ENCODE measurements around the gene SERP2. TPM values are rescaled to one million over a fixed set of nuclear protein-coding genes. Genes with fewer than 3 reads are reported as not detected.

The SERP2 gene
- total and polyA plus RNA-seq, 2 of the 13 experiments (the other 11 are each of a cell fraction or from before 2014, with no cell fraction given): not detected

DNA sequence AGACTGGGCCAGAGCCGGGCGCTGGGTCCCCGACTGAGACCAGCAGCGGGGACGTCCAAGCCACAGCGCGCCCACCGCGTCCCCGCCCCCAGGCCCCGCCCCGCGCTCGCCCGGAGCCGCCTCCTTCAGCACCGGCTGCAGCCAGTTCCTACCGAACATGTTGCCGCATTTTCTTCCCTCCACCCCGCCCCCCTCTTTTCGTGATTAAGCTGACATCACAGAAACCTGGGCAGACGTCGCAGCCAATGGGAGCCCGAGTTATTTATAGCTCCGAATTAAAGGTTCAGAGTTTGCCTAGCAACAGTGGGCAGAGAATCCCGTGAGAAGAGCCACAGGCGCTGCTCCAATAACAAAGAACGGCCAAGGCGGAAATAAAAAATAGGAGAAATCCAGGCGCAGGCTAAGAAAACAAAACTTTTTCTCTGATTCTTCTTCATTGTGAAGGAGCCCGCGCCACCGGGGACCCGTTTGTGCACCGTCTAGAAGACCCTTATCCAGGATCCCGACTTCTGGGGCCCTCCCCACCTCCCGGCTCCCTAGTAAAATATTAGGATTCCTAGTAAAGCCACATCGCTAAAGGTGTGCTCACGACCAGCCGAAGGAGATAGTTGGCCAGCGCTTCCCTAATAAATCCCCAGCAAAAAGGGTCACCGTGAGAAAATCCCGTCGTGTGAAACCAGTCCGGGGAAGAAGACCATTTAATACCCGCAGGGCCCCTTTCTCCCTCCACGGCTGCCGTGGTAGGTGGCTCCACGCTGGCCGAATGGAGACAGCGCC, 61.7 kb downstream of the SERP2 start (continued):
- TF ChIP-seq, protein P1, sequence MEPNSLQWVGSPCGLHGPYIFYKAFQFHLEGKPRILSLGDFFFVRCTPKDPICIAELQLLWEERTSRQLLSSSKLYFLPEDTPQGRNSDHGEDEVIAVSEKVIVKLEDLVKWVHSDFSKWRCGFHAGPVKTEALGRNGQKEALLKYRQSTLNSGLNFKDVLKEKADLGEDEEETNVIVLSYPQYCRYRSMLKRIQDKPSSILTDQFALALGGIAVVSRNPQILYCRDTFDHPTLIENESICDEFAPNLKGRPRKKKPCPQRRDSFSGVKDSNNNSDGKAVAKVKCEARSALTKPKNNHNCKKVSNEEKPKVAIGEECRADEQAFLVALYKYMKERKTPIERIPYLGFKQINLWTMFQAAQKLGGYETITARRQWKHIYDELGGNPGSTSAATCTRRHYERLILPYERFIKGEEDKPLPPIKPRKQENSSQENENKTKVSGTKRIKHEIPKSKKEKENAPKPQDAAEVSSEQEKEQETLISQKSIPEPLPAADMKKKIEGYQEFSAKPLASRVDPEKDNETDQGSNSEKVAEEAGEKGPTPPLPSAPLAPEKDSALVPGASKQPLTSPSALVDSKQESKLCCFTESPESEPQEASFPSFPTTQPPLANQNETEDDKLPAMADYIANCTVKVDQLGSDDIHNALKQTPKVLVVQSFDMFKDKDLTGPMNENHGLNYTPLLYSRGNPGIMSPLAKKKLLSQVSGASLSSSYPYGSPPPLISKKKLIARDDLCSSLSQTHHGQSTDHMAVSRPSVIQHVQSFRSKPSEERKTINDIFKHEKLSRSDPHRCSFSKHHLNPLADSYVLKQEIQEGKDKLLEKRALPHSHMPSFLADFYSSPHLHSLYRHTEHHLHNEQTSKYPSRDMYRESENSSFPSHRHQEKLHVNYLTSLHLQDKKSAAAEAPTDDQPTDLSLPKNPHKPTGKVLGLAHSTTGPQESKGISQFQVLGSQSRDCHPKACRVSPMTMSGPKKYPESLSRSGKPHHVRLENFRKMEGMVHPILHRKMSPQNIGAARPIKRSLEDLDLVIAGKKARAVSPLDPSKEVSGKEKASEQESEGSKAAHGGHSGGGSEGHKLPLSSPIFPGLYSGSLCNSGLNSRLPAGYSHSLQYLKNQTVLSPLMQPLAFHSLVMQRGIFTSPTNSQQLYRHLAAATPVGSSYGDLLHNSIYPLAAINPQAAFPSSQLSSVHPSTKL (CRISPR knock-in tag; IDR thresholded peaks at IDR 0.05): peak; percentile 37; the same call in 1 of the 2 replicates
- peak; percentile 71 for TF ChIP-seq CREB1 (IDR thresholded peaks at IDR 0.05)
- TF ChIP-seq CREB1 (CRISPR knock-in tag; IDR thresholded peaks at IDR 0.05): peak; percentile 87
- TF ChIP-seq, protein P2, sequence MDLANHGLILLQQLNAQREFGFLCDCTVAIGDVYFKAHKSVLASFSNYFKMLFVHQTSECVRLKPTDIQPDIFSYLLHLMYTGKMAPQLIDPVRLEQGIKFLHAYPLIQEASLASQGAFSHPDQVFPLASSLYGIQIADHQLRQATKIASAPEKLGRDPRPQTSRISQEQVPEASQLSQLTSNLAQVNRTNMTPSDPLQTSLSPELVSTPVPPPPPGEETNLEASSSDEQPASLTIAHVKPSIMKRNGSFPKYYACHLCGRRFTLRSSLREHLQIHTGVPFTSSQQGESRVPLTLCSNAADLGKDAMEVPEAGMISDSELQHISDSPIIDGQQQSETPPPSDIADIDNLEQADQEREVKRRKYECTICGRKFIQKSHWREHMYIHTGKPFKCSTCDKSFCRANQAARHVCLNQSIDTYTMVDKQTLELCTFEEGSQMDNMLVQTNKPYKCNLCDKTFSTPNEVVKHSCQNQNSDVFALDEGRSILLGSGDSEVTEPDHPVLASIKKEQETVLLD (CRISPR knock-in tag; IDR thresholded peaks at IDR 0.05; ENCODE audit: low read depth): no peak
- TF ChIP-seq MYC (CRISPR knock-in tag; IDR thresholded peaks at IDR 0.05; ENCODE audit: borderline replicate concordance): peak; percentile 25; the same call in 1 of the 2 replicates
- TF ChIP-seq NFYC (CRISPR knock-in tag; IDR thresholded peaks at IDR 0.05): peak; percentile 69
- TF ChIP-seq ZNF75D (CRISPR knock-in tag; IDR thresholded peaks at IDR 0.05; ENCODE audit: borderline replicate concordance): no peak
- no peak for TF ChIP-seq CEBPB (IDR thresholded peaks at IDR 0.05; ENCODE audit: borderline replicate concordance, low read depth, low read length)
- TF ChIP-seq RXRA (CRISPR knock-in tag; IDR thresholded peaks at IDR 0.05): no peak
- TF ChIP-seq DMAP1 (CRISPR knock-in tag; IDR thresholded peaks at IDR 0.05): peak; percentile 63; the same call in 1 of the 2 replicates
- TF ChIP-seq ELF3 (CRISPR knock-in tag; IDR thresholded peaks at IDR 0.05): 0 out of 2 replicates have a peak, but pooled peaks have one; percentile 20
- no peak for TF ChIP-seq ZNF12 (CRISPR knock-in tag; IDR thresholded peaks at IDR 0.05)
- TF ChIP-seq ZNF3 (CRISPR knock-in tag; IDR thresholded peaks at IDR 0.05): no peak
- TF ChIP-seq PCBP2 (optimal IDR thresholded peaks at IDR 0.05; ENCODE audit: low read depth, low read length, poor library complexity, severe bottlenecking): no peak
- no peak for TF ChIP-seq SKI (IDR thresholded peaks at IDR 0.05; ENCODE audit: partially characterized antibody)
- 0 out of 2 replicates have a peak, but pooled peaks have one; percentile 15 for TF ChIP-seq KLF6 (CRISPR knock-in tag; IDR thresholded peaks at IDR 0.05)
- TF ChIP-seq TBL1XR1 (IDR thresholded peaks at IDR 0.05; ENCODE audit: borderline replicate concordance, low read length, partially characterized antibody): no peak
- 0 out of 2 replicates have a peak, but pooled peaks have one; percentile 40 for TF ChIP-seq FOXK1 (CRISPR knock-in tag; IDR thresholded peaks at IDR 0.05; ENCODE audit: borderline replicate concordance, low read depth)
- TF ChIP-seq POLR2A (IDR thresholded peaks at IDR 0.05; ENCODE audit: insufficient read depth in 1 of 2, low read depth in 2 of 2, low read length in 2 of 2): peak; percentile 15 to 55; a peak in 2 of 4 replicates
- no peak for TF ChIP-seq TBX3 (IDR thresholded peaks at IDR 0.05; ENCODE audit: borderline replicate concordance)
- TF ChIP-seq, protein P3, sequence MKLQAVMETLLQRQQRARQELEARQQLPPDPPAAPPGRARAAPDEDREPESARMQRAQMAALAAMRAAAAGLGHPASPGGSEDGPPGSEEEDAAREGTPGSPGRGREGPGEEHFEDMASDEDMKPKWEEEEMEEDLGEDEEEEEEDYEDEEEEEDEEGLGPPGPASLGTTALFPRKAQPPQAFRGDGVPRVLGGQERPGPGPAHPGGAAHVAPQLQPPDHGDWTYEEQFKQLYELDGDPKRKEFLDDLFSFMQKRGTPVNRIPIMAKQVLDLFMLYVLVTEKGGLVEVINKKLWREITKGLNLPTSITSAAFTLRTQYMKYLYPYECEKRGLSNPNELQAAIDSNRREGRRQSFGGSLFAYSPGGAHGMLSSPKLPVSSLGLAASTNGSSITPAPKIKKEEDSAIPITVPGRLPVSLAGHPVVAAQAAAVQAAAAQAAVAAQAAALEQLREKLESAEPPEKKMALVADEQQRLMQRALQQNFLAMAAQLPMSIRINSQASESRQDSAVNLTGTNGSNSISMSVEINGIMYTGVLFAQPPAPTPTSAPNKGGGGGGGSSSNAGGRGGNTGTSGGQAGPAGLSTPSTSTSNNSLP (IDR thresholded peaks at IDR 0.05; ENCODE audit: low read depth, low read length): peak; percentile 66
- no peak for TF ChIP-seq NFIB (CRISPR knock-in tag; IDR thresholded peaks at IDR 0.05; ENCODE audit: borderline replicate concordance)
- TF ChIP-seq MAFF (IDR thresholded peaks at IDR 0.05; ENCODE audit: low read depth, low read length): peak; percentile 85

Measured in HepG2 (cell line).